Activated CD8-positive, alpha-beta memory T cell treated with anti-CD3 and anti-CD28 coated beads, Interleukin-2, amount 50 U/mL, for 1 hour (primary cell): Measurements from ENCODE around the gene ADRM1.

ENCODE experiments used
- DNase-seq: peaks from one replicate; pipeline ENCODE4 v3.0.0-alpha.2; 2020; ENCODE audit errors: extremely low read depth

The ADRM1 gene

DNA sequence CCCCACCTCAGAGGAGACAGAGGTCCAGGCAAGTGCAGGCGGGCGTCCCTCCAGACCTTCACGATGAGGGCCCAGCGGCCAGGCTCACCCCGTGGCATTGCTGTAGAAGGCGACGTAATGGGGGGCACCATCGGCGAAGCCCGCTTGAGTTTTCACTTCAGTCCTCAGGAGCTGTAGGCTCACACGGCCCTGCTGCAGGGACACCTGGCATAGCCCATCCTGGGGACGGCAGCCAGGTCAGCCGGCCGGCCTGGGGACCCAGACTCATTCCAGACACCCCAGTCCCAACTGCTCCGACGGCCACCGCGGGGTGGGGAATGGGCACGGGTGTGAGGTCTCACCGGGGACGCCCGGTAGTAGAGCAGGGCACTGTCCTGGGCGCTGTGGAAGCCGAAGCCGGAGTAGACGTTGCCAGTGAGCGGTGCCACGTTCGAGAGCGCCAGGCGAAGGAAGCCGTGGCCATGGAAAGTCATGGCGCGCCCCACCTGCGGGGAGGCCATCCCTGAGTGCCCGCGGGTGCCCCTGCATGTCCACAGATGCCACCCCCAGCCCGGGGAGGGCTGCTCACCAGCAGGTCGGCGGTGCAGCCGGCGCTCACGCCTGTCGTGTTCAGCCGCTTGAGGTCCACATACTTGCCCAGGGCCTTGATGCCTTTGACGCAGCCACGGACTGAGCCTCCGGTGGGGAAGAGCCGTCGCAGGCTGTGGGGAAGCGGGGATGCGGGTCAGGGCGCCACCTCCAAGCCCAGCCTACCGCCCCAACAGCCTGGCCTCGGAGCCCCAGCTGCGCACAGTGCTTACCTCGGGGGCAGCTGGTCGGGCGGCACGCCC lies 9.2 kb downstream of the ADRM1 start:
- no peak for DNase-seq

DNA sequence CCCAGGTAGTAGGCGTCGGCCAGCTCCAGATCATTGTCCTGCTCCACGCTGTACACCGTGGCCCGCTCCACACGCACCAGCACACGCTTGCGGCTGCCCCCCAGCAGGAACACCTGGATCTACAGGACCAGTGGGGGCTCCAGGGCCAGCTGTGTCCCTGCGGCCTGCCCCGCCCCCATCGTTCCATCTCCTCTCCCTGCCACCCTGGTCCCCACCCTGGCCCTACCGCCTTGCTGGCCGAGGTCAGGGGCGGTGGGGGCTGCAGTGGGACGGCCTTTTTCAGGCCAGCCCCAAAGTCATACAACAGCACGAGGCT lies 9.8 kb downstream of the ADRM1 start:
- no peak for DNase-seq

DNA sequence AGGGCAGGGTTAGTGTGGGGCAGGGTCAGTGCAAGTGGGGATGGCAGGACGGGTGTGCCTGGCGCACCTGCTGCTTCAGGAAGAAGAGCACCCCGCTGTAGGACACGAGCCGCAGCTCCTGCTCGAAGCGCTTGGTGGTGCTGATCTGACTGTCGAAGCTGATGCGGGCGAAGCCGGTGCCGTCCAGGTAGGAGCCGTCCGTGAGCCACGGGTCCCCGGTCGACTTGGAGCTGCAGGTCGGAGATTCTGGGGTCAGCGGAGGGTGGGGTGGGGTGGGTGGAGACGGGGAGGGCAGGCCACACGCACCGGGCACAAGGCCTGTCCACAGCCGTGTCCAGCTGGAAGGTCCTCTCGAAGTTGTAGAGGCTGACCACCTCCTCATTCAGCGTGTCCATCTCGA lies 10.2 kb downstream of the ADRM1 start:
- DNase-seq: no peak

DNA sequence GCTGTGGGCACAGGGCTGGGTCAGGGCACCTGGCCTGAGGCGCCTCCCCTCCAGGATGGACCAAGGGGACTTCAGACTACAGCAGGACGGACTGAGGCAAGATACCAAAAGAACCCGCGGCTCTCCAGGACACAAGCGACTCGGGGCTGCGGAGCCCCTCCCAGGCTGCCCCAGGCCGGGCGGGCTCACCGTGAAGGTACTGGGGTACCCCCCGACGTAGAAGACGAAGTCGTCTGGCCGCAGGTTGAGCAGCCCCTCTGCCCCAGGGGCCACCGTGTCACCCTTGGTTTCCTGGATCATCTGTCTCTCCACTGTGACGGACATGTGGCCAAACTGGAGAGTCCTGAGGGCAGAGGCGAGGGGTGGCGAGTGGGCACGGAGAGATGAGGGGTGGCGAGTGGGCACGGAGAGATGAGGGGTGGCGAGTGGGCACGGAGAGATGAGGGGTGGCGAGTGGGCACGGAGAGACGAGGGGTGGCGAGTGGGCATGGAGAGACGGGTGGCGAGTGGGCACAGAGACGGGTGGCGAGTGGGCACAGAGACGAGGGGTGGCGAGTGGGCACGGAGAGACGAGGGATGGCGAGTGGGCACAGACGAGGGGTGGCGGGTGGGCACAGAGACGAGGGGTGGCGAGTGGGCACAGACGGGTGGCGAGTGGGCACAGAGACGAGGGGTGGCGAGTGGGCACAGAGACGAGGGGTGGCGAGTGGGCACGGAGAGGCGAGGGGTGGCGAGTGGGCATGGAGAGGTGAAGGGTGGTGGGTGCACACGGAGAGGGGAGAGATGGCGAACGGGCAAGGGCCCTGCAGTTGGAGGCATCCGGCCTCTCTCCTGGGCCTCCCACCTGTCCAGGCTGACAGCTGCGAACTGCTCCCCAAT lies 10.9 kb downstream of the ADRM1 start:
- no peak for DNase-seq

DNA sequence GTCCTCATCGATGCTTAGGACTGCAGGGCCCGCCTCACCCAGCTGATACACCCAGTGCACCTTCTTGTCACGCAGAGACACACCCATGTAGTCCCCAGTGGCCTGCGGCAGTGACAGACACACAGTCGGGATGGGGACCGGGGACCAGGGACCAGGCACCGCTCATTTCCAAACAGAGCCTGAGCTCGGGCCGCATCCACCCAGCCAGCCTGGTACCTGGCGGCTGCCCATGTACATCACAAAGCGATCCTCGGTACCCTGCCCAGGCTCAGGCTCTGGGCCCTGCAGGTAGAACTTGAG lies 11.5 kb downstream of the ADRM1 start:
- no peak for DNase-seq

DNA sequence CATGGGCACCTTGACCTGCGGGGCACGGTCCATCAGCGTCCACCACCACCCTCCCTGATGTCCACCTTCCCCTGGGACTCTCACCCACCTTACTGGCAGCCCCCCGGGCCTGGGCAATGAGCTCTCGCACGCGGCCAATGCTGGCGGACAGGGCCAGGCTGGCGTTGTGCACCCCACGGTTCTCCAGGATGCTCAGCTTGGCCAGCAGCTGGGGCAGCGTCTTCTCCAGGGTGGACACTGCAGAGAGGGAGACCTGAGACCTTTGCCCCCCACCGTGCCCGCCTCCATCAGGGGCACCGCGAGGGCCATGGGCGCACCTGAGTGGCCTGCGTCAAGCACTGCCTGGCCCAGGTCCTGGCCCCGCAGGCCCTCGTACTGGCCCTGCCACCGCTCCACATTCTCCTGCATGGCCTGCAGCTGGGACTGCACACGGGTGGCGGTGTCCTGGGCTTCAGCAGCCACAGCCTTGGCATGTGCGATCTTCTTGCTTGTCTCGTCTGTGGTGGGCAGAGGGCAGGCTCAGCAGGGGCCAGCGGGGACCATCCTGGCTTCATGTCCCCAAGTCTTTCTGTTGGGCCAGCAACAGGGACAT lies 12.0 kb downstream of the ADRM1 start:
- DNase-seq: no peak

DNA sequence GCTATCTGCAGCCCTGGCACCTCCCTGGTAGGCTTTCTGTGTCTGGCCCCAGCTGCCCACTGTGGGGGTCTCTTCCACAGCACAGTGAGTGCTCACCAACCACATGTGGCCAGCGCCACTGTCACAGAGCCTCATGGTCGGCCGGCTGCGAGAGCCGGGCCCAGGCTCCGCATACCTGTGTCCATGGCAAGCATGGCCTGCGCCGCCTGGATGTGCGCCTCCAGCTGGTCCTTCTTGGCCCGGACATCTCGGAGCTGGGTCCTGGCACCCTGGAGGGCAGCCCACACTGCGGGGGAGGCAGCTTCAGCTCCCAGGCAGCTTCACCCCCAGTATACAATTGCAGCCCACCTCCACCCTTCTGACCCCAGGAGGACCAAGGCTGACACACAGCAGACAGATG lies 13.0 kb downstream of the ADRM1 start:
- no peak for DNase-seq

DNA sequence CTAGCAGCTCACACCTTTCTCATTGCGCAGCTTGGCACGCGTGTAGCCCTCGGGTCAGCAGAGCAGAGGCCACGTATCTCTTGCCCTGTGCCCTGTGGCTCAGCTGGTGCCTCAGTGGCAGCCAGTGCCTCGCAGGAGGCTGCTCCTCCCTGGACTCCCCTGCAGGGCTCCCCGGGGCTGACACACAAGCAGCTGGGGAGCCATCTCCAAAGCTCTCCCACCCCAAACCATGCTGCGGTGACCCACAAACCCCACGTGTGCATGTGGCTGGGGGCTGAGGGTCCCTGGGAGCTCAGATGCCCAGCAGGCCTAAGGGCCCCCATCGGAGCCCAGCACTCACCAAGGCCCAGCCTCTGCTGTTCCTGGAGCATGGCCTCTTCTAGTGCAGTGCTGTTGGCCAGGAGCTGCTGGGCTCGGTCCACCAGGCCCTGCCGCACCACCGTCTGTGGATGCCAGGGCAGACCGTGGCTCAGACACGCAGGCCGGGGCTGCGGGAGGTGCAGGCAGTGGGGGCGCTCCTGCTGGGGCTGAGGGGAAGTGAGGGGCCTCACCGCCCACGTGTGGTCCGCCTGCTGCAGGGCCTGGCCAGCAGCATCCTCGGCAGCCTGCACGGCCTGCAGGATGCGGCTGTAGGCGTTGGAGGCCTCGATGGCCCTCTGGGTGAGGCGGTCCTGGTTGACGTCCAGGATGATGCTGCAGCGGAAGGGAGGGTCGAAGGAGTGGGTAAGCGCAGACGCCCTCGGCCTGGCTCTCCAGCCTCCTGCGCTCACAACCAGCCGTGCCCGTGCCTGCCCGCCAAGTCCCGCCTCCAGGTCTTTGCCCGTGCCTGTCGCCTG lies 13.8 kb downstream of the ADRM1 start:
- DNase-seq: no peak

DNA sequence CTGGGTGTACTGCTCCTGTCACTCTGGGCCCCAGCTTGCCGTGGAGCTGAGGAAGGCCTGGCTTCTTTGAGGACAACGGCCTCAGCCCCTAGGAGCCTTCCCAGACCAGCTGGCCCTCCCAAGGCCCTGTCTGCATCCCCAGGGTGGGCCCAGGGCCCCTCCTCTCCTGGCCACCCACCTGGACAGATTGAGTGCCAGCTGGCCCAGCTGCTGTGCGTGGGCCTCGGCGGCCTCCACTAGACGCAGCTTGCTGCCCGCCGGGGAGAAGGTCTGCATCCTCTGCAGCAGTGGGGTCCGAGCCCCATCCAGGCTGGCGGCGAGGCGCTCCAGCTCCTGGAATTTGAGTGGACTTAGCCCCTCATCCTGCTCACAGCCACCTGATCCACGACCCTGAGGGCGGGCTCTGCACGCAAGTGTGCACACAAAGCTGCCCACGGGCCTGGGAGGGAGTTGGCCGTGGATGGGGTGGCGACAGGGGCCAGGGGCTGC lies 14.4 kb downstream of the ADRM1 start:
- DNase-seq: no peak

DNA sequence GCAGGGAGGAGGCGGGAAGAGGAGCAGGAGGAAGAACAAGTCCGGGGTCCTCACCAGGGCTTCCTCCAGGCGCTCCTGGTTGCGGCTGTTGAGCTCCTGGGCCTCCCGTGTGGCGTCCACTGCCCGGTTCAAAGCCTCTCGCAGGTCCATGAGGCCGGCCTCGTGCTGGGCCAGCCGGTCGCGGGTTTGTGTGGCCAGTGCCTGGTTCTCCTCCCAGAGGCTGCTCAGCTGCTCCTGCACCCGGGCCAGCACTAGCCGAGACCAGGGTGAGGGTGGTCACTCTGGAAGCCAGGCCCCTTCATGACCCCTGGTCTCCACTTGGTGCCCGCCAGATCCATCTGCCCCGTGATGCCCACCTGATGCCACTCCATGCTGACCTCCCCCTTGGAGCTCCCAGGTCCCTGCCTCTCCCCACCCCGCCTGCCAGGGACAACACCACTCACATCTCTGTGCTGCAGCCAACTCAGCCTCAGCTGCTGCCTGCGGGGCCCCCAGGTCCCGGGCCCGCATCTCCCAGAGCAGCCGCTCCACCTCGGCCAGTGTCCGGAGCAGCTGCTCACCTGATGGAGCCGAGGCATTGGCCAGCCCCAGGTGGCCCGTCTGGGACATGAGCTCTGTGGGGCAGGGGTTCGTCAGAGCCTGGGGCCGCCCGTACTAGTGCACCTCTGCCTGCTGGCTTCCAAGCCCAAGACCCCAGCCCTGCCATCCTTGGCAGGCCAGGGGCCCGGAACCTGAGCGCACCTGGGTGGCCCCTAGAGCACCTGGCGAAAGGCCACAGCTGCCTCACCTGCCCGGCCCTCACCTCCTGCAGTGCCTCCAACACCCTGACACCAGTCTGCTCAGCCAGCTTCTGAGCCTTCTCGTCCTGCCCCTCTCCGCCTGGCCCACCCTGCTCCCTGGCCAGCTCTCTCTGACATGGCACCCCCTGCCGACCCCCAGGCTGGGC lies 15.9 kb downstream of the ADRM1 start:
- DNase-seq: no peak

DNA sequence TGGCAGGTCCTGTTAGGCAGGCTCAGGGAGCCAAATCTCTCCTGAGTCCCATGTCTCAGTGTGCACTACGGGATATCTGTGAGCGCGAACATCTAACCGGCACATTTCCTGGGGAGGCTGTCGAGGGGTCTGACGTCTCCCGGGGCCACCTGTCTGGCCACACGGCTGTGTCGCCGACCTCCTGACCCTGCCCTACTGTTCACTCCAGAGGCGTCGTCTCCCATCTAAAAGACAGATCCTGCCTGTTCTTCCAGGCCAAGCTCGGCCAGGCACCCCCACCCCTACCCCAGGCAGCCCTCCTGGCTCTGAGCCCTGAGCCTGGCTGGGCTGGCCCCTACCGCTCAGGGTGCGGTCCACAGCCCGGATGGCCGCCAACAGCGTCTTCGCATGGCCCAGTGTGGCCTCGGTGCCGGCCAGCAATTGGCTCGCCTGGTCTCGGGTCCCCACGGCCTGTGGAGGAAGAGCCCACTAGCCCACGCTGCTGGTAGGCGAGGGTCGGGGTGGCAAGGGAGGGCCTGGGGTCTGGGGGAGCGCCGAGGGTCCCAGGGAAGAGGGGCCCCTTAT lies 16.6 kb downstream of the ADRM1 start:
- no peak for DNase-seq

DNA sequence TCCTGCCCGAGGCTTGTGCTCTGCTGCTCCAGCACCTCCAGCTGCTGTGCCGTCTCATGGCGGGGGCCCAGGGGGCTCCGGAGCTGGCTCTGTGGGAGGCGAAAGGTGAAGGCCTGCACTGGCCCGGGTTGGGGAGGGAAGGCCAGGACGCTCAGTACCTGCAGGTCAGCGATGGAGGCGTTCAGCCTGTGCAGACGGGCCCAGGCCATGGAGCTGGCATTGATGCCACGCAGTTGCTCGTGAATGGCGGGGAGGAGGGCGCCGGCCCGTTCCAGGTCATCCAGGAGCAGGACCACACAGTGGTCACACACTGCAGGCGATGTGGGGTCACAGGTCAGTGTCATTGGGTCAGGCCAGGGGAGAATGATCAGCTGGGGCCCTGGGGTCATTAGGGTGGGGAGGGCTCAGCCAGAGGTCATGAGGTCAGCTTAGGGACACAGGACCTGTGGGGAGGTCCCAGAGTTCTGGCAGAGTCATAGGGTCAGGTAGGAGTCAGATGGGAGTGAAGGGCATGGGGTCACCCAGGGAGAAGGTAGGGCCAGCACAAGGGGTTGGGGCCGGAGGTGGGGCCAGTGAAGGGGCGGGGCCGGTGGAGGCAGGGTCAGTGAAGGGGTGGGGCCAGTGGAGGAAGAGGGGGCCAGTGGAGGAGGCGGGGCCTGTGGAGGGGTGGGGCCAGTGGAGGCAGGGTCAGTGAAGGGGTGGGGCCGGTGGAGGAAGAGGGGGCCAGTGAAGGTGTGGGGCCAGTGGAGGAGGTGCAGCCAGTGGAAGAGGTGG lies 18.0 kb downstream of the ADRM1 start:
- DNase-seq: no peak

DNA sequence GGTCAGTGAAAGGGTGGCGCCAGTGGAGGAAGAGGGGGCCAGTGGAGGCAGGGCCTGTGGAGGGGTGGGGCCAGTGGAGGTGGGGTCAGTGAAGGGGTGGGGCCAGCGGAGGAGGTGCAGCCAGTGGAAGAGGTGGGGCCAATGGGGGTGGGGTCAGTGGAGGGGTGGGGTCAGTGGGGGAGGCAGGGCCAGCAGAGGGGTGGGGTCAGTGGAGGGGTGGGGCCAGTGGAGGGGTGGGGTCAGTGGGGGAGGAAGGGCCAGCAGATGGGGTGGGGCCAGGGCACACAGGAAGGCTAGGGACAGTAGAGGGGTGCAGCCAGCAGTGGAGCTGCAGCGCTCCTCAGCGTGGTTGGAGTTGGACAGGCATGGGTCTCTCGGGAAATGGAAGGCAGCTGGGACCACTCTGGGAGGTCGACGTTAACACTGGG lies 18.7 kb downstream of the ADRM1 start:
- DNase-seq: no peak

DNA sequence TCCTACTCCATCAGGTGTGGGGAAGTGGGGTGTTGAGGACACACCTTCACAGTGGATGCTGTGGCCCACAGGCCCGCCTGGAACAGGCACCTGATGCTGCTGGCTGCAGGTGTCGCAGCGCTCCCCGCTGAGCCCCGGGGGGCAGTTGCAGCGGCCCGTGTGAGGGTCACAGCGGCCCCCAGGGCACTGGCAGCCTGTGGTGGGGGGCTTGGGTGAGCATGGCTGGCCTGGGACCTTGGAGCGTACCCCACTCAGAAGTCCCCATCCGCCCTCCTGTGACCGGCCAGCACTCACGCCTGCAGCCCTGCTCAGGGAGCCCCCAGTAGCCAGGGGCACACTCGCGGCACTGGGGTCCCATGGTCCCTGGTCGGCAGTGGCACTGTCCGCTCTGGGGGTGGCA lies 19.2 kb downstream of the ADRM1 start:
- DNase-seq: no peak

DNA sequence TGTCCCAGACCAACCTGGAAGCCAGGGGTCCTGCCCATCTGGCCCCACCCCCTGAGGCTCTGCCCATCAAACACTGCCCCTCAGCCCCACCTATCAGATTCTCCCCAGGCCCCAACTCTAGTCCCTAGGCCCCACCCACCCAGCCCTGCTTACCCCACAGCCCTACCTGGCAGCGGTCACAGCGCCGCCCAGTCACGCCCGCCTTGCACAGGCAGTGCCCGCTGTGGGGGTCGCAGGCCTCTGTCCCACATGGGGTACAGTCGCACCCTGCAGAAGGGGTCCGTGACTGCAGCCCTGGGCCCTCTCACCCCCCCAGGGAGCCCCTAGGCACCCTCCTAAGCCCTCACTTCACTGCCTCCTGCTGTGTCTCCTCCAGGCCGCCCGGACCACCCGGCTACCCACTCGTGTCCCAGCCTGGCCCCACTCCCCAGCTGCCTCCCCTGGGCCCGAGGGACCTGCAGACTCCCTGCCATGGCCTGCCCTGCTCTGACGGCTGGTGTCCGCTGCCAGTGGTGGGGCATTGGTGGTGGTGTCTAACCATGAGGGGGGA lies 19.8 kb downstream of the ADRM1 start:
- DNase-seq: no peak

DNA sequence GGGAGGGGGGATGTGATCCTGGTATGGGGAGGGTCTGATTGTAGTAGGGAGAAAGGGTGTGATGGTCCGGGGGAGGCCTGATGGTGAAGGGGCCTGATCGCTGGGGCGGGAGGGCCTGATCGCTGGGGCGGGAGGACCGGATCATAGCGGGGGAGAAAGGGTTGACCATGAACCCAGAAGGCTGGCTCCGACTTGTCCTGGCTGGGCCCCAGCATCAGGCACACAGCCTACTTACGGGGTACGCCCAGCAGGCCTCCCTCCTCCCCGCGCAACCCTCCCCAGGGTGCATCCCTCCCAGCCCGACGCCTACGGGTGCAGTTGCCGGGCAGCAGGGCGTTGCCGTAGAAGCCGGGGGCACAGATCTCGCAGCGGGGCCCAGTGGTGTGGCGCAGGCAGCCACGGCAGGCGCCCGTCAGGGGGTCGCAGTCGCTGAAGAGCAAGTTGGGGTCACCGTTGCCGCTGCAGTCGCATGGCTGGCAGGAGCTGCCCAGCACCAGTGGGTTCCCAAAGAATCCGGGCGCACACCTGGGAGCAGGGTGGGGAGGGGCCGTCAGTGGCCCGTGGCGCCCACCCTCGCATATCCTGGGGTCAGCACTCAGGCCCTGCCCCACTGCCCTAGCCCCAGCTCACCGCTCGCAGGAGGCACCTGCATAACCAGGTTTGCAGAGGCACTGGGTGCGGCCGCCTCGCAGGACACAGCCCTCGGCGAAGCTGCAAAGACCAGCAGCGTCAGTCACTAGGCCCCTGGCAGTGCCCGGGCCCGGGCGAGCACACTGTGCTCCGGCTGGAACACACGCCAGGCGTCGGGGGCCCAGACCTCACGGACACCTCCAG lies 20.6 kb downstream of the ADRM1 start:
- no peak for DNase-seq

DNA sequence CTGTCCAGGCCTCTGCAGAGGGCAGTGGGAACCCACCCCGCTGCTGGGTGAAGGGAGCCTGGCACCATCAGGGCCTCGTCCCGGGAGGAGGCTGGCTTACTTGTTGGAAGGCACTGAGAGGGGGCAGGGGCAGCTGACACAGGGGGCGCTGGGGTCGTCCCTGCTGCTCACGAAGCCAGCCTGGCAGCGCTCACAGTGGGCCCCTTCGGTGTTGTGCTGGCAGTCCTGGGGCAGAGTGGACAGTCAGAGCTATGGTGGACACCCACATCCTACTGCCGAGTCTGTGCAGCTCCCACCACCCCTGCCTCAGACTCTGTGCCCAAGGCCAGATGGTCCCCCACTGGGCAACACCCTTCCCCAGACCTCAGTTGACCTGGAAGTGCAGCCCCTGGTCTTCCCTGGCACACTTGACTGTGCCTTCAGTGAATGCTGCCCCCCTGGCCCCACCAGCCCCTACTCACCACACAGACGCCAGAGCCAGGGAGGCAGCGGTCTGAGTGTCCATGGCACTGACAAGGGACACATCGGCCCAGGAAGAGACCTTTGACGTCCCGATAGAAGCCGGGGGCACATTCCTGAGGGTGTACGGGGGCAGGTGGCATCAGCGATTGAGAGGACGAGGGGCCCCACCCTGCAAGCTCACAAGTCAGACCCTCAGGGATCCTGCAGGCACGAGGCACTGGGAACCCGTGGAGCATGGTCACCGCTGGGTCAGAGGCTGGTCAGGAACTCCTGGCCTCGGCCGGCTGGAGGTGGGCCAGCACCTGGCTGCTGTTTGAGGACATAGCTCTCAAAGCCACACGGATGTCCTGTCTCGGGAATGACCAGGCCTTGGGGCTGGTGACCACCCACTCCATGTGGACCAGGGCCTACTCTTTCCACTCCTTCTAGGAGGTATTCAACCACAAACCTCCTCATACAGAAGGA lies 21.4 kb downstream of the ADRM1 start:
- no peak for DNase-seq
